K562 (cell line): ENCODE measurements around the gene CABLES1. TPM values are rescaled to one million over a fixed set of nuclear protein-coding genes. Genes with fewer than 3 reads are reported as not detected.

Source experiments
- ATAC-seq: fragments of 200-7000 bp; cut with Tn5 transposase; 3 replicates; pipeline ENCODE4 v1.9.1; 2020; ENCODE audit warnings: moderate library complexity
- BruUV-seq: library from RNA; stranded (reverse); fragments of 400-500 nt; replicated peaks from 2 replicates; lab custom pipeline; 2021; lab: Mats Ljungman, UMichigan
- CTCF ChIA-PET: fragments of 300-600 bp; formaldehyde crosslinking; extraction: SDS; loops from one replicate; lab custom pipeline; 2021; ENCODE audit warnings: low intra/inter-chr PET ratio; lab: Yijun Ruan, JAX
- POLR2A ChIA-PET: fragments of 300-600, 350-650 bp; sonication (Branson Sonifier 250); formaldehyde crosslinking; extraction: SDS; loops from one replicate; lab custom pipeline; 2021; ENCODE audit warnings: antibody characterized with exemption, inconsistent platforms; lab: Yijun Ruan, JAX
- DNase-seq, 4 experiments: peaks; one replicate each; pipeline versions ENCODE4 v3.0.0 to v3.0.0-alpha.2; 2011 to 2018; ENCODE audit warnings: low spot score in 3 of 4, mixed read lengths in 3 of 4; ENCODE audit errors: extremely low read depth in 1 of 4
- FAIRE-seq: peaks from 2 replicates; lab custom pipeline; 2011; peaks lifted over from hg19 to GRCh38; lab: Jason Lieb, UNC
- H2AFZ ChIP-seq: 2 replicates; pipeline ENCODE4 v1.6.0; 2011; ENCODE audit warnings: low read depth, low read length, control low read depth, inconsistent platforms
- H3K27ac ChIP-seq: fragments of 200-600 bp; 3 replicates; pipeline ENCODE4 v1.8.0; 2011; ENCODE audit warnings: low read depth, mild to moderate bottlenecking, control low read depth, inconsistent platforms, low read length, moderate library complexity, mixed read lengths; ENCODE audit errors: extremely low read depth
- H3K27me3 ChIP-seq, 2 experiments: fragments of 300-600 bp in 1 of 2; 2 replicates in 1 of 2; 3 replicates in 1 of 2; pipeline versions ENCODE4 v1.6.0 to v1.8.0; 2011; ENCODE audit warnings: inconsistent platforms in 2 of 2, low read length in 2 of 2, mild to moderate bottlenecking in 1 of 2, mixed read lengths in 1 of 2, moderate library complexity in 1 of 2; ENCODE audit not compliant: control insufficient read depth in 2 of 2, insufficient read depth in 2 of 2
- H3K36me3 ChIP-seq: fragments of 300-600 bp; 3 replicates; pipeline ENCODE4 v1.8.0; 2011; ENCODE audit warnings: mild to moderate bottlenecking, low read length, inconsistent platforms; ENCODE audit not compliant: control insufficient read depth, insufficient read depth
- H3K4me1 ChIP-seq, 2 experiments: fragments of 200-600 bp in 1 of 2; replicated peaks in 1 of 2; 2 replicates in 1 of 2; 3 replicates in 1 of 2; pipeline versions ENCODE4 v1.5.1 to v1.8.0; 2011; ENCODE audit warnings: inconsistent platforms in 2 of 2, low read length in 2 of 2, mild to moderate bottlenecking in 1 of 2, mixed read lengths in 1 of 2, moderate library complexity in 1 of 2; ENCODE audit not compliant: control insufficient read depth in 2 of 2, insufficient read depth in 2 of 2
- H3K4me2 ChIP-seq: 2 replicates; pipeline ENCODE4 v1.6.1; 2011; ENCODE audit warnings: low read length, control low read depth, inconsistent platforms, mixed read lengths; ENCODE audit not compliant: insufficient read depth
- H3K4me3 ChIP-seq: fragments of 200-600 bp; sonication (generic), shearing (Covaris generic); 2 replicates; pipeline ENCODE4 v1.5.1; 2016; ENCODE audit warnings: control low read depth, inconsistent platforms
- H3K79me2 ChIP-seq: fragments of 200-600 bp; 3 replicates; pipeline ENCODE4 v1.8.0; 2011; ENCODE audit warnings: low read length, inconsistent platforms; ENCODE audit not compliant: control insufficient read depth, insufficient read depth
- H3K9ac ChIP-seq, 2 experiments: 2 replicates each; pipeline versions ENCODE4 v1.6.0 to v1.6.1; 2011; ENCODE audit warnings: low read depth in 2 of 2, low read length in 2 of 2, control low read depth in 1 of 2, inconsistent platforms in 1 of 2, mild to moderate bottlenecking in 1 of 2, mixed read lengths in 1 of 2; ENCODE audit not compliant: insufficient read depth in 1 of 2
- H3K9me1 ChIP-seq: one replicate; pipeline ENCODE4 v1.6.0; 2011; ENCODE audit warnings: inconsistent platforms, mild to moderate bottlenecking, low read length, moderate library complexity; ENCODE audit not compliant: control insufficient read depth, insufficient read depth
- H3K9me3 ChIP-seq: replicated peaks from 2 replicates; pipeline ENCODE4 v1.5.1; 2011; ENCODE audit warnings: low read depth, low read length, inconsistent platforms; ENCODE audit not compliant: control insufficient read depth, insufficient read depth
- H4K20me1 ChIP-seq: replicated peaks from 2 replicates; pipeline ENCODE4 v1.6.1; 2011; ENCODE audit warnings: low read length, inconsistent platforms, mixed read lengths; ENCODE audit not compliant: control insufficient read depth, insufficient read depth
- BRD9 ChIP-seq: fragments of 450-650 bp; IDR thresholded peaks from 2 replicates; pipeline ENCODE4 v1.6.1; 2018; ENCODE audit warnings: low read depth; ENCODE audit not compliant: partially characterized antibody
- KDM1A ChIP-seq, 2 experiments: fragments of 450-650 bp; IDR thresholded peaks; 2 replicates each; pipeline ENCODE4 v1.6.1; 2016; ENCODE audit warnings: mild to moderate bottlenecking in 2 of 2
- MCM3 ChIP-seq: fragments of 450-650 bp; IDR thresholded peaks from 2 replicates; pipeline ENCODE4 v1.6.1; 2016
- NR3C1 ChIP-seq: sonication (generic); formaldehyde crosslinking; IDR thresholded peaks from 2 replicates; pipeline ENCODE4 v1.8.1; 2022; ENCODE audit warnings: missing genetic modification reagents
- NR4A1 ChIP-seq, 2 experiments: fragments of 250-450 bp in 1 of 2; fragments of 450-650 bp in 1 of 2; sonication (Bioruptor Pico) in 1 of 2; IDR thresholded peaks; 2 replicates each; pipeline versions ENCODE4 v1.4.0 to v1.6.1; 2016 to 2020; ENCODE audit warnings: mild to moderate bottlenecking in 2 of 2, missing compliant biosample characterization in 1 of 2, missing genetic modification characterization in 1 of 2, moderate library complexity in 1 of 2
- NUFIP1 ChIP-seq: fragments of 450-650 bp; IDR thresholded peaks from 2 replicates; pipeline ENCODE4 v1.6.1; 2018; ENCODE audit not compliant: partially characterized antibody
- SMARCE1 ChIP-seq: fragments of 450-650 bp; IDR thresholded peaks from 2 replicates; pipeline ENCODE4 v1.7.1; 2016; ENCODE audit warnings: mild to moderate bottlenecking
- ZC3H11A ChIP-seq: IDR thresholded peaks from 2 replicates; pipeline ENCODE4 v1.6.1; 2012; ENCODE audit warnings: low read depth, low read length, improper control_type of control experiment
- ZNF778 ChIP-seq: fragments of 450-650 bp; formaldehyde crosslinking; IDR thresholded peaks from 2 replicates; pipeline ENCODE4 v1.4.0; 2020; ENCODE audit warnings: mild to moderate bottlenecking, moderate library complexity
- WGBS: fragments of 100-300 bp; shearing (Covaris generic); methylation state at CpG from one replicate; pipeline ENCODE4 v1.1.6; 2016; ENCODE audit warnings: low coverage, mixed read lengths; ENCODE audit not compliant: insufficient coverage; ENCODE audit errors: missing lambda C conversion rate; 5-methylcytosine and 5-hydroxymethylcytosine counted together
- in situ Hi-C: fragments of 300-500 bp; cut with MboI; formaldehyde crosslinking; loops from 4 replicates; pipeline ENCODE4 v1.15.0; 2018; ENCODE audit warnings: inconsistent platforms, mixed read lengths
- intact Hi-C: fragments of 100-400 bp; cut with micrococcal nuclease; formaldehyde crosslinking; loops from 2 replicates; pipeline ENCODE4 v1.14.2; 2022
- polyA plus RNA-seq, 8 experiments: library from polyadenylated mRNA; depleted of rRNA in 4 of 8; stranded (reverse) in 5 of 8; unstranded in 3 of 8; fragments of >200 nt; fragmentation: Nextera tagmentation in 2 of 8; fragmentation: Illumina TruSeq in 1 of 8; extraction: Ambion mirVana in 2 of 8; extraction: Trizol in 1 of 8; gene quantifications; 2 replicates each; pipeline versions ENCODE4 v1.2.1 to v1.2.3, GENCODE V29; 2011 to 2014; ENCODE audit warnings: inconsistent platforms in 1 of 8, missing spikeins in 1 of 8
- total RNA-seq, 7 experiments: library from RNA; depleted of rRNA in 6 of 7; stranded (reverse); fragments of >200 nt in 6 of 7; fragmentation: Illumina TruSeq in 2 of 7; extraction: Trizol in 2 of 7; gene quantifications; 2 replicates each; pipeline versions ENCODE4 v1.2.1 to v1.2.3, GENCODE V29; 2011 to 2021; ENCODE audit warnings: low replicate concordance in 1 of 7
- TF ChIP-seq, protein P1 (sequence below): fragments of 250-450 bp; sonication (Bioruptor Pico); IDR thresholded peaks from 2 replicates; pipeline ENCODE4 v1.5.0; 2020; ENCODE audit warnings: mild to moderate bottlenecking, borderline replicate concordance
- TF ChIP-seq, protein P2 (sequence below): fragments of 450-650 bp; IDR thresholded peaks from 2 replicates; pipeline ENCODE4 v1.6.1; 2017; ENCODE audit warnings: mild to moderate bottlenecking, moderate library complexity
- TF ChIP-seq, protein P3 (sequence below): fragments of 250-450 bp; sonication (Bioruptor Pico); IDR thresholded peaks from 2 replicates; pipeline ENCODE4 v1.5.0; 2021
- TF ChIP-seq, protein P4 (sequence below): sonication (generic); formaldehyde crosslinking; IDR thresholded peaks from 2 replicates; pipeline ENCODE4 v1.8.0; 2022; ENCODE audit warnings: missing genetic modification reagents, mild to moderate bottlenecking, moderate library complexity, borderline replicate concordance

Gene CABLES1
- total and polyA plus RNA-seq, 9 of the 15 experiments (the other 6 are each of a cell fraction or from before 2014, with no cell fraction given), result 0.04 to 0.10 (median 0.06) TPM; not detected in 3

DNA sequence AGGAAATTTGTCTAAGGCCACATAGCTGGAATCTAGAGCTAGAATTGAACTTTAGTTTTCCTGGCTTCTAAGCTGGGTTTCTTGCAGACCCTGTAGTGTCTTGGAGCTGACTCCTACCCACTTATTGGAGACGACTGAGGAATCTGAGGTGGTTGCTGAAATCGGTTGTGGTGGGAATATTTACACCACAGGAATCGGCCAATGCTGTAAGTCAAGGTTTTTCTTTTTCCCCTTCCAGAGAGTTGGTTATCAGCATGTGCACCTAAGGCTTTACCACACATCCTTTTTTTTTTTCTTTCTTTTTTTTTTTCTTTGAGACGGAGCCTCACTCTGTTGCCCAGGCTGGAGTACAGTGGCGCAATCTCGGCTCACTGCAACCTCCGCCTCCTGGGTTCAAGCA is 9.4 kb downstream of the CABLES1 start:
- TF ChIP-seq, protein P1, sequence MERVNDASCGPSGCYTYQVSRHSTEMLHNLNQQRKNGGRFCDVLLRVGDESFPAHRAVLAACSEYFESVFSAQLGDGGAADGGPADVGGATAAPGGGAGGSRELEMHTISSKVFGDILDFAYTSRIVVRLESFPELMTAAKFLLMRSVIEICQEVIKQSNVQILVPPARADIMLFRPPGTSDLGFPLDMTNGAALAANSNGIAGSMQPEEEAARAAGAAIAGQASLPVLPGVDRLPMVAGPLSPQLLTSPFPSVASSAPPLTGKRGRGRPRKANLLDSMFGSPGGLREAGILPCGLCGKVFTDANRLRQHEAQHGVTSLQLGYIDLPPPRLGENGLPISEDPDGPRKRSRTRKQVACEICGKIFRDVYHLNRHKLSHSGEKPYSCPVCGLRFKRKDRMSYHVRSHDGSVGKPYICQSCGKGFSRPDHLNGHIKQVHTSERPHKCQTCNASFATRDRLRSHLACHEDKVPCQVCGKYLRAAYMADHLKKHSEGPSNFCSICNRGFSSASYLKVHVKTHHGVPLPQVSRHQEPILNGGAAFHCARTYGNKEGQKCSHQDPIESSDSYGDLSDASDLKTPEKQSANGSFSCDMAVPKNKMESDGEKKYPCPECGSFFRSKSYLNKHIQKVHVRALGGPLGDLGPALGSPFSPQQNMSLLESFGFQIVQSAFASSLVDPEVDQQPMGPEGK (CRISPR knock-in tag), result no peak
- TF ChIP-seq SMARCE1 (no peak), KDM1A (IDR thresholded peaks at IDR 0.05) (no peak), ZNF778 (CRISPR knock-in tag) (no peak), NR4A1 (CRISPR knock-in tag; IDR thresholded peaks at IDR 0.05) (no peak), NR4A1 (tag; IDR thresholded peaks at IDR 0.05) (no peak), NR3C1 (CRISPR knock-in tag) (no peak), BRD9 (no peak), MCM3 (no peak), NUFIP1 (no peak), ZC3H11A (no peak)
- TF ChIP-seq, protein P2, sequence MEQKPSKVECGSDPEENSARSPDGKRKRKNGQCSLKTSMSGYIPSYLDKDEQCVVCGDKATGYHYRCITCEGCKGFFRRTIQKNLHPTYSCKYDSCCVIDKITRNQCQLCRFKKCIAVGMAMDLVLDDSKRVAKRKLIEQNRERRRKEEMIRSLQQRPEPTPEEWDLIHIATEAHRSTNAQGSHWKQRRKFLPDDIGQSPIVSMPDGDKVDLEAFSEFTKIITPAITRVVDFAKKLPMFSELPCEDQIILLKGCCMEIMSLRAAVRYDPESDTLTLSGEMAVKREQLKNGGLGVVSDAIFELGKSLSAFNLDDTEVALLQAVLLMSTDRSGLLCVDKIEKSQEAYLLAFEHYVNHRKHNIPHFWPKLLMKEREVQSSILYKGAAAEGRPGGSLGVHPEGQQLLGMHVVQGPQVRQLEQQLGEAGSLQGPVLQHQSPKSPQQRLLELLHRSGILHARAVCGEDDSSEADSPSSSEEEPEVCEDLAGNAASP, result no peak
- TF ChIP-seq, protein P3, sequence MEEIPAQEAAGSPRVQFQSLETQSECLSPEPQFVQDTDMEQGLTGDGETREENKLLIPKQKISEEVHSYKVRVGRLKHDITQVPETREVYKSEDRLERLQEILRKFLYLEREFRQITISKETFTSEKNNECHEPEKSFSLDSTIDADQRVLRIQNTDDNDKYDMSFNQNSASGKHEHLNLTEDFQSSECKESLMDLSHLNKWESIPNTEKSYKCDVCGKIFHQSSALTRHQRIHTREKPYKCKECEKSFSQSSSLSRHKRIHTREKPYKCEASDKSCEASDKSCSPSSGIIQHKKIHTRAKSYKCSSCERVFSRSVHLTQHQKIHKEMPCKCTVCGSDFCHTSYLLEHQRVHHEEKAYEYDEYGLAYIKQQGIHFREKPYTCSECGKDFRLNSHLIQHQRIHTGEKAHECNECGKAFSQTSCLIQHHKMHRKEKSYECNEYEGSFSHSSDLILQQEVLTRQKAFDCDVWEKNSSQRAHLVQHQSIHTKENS (CRISPR knock-in tag), result no peak
- TF ChIP-seq, protein P4, sequence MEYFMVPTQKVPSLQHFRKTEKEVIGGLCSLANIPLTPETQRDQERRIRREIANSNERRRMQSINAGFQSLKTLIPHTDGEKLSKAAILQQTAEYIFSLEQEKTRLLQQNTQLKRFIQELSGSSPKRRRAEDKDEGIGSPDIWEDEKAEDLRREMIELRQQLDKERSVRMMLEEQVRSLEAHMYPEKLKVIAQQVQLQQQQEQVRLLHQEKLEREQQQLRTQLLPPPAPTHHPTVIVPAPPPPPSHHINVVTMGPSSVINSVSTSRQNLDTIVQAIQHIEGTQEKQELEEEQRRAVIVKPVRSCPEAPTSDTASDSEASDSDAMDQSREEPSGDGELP (CRISPR knock-in tag), result no peak
- no peak for ATAC-seq
- DNase-seq, result no peak
- Histone ChIP-seq H2AFZ (no peak overlapping the region), H3K4me3 (no peak overlapping the region), H3K79me2 (no peaks in the 10 kb centered on the region), H3K4me1 (peaks cover 11 to 12% of the 10 kb centered on the region in 2 experiments; a peak in 4 of 5 replicates), H3K9me1 (peaks cover 3% of the 10 kb centered on the region), H4K20me1 (no peaks in the 10 kb centered on the region), H3K4me2 (no peak overlapping the region), H3K36me3 (no peaks in the 10 kb centered on the region), H3K9ac (no peak overlapping the region), H3K9me3 (no peaks in the 10 kb centered on the region; the same call in 1 of the 2 replicates), H3K27ac (no peak overlapping the region), H3K27me3 (peaks cover 13 to 45% of the 10 kb centered on the region in 2 experiments)
- in situ Hi-C loops, result no loop called here
- ChIA-PET CTCF (interaction anchor here (0.6 kb wide), 1 partner anchor 58 kb away, joined by 4 read pairs; no protein-coding TSS in a partner anchor), POLR2A (interaction anchor here (0.7 kb wide), 1 partner anchor 172 kb away, joined by 5 read pairs; no protein-coding TSS in a partner anchor)
- BruUV-seq, result no TSS peak
- 6% methylated on average over 3 of the region's 7 CpGs for WGBS
- intact Hi-C loops, result no loop called here
- no peak for FAIRE-seq
